SK-N-SH (cell line): ENCODE data around the gene RGL1. TPM values are rescaled to one million over a fixed set of nuclear protein-coding genes. Genes with fewer than 3 reads are reported as not detected.

ENCODE experiments used
- CTCF ChIA-PET: fragments of 300-600, 350-600 bp; formaldehyde crosslinking; extraction: SDS; loops from one replicate; lab custom pipeline; 2021; lab: Yijun Ruan, JAX
- POLR2A ChIA-PET: fragments of 350-600 bp; sonication (Branson Sonifier 250); formaldehyde crosslinking; extraction: SDS; loops from one replicate; lab custom pipeline; 2020; ENCODE audit warnings: antibody characterized with exemption, inconsistent platforms; lab: Yijun Ruan, JAX
- DNase-seq: peaks from one replicate; pipeline ENCODE4 v3.0.0; 2012
- H2AFZ ChIP-seq: fragments of 200-600 bp; sonication (generic); 2 replicates; pipeline ENCODE4 v1.8.1; 2016; ENCODE audit warnings: antibody characterized with exemption, mild to moderate bottlenecking, low read depth
- H3F3A ChIP-seq: fragments of 200-600 bp; sonication (generic); replicated peaks from 2 replicates; pipeline ENCODE3; 2016; ENCODE audit warnings: antibody characterized with exemption, mild to moderate bottlenecking; ENCODE audit not compliant: insufficient read depth
- H3K27ac ChIP-seq, 2 experiments: fragments of 200-500 bp in 1 of 2; fragments of 200-600 bp in 1 of 2; sonication (Bioruptor generic) in 1 of 2; sonication (generic), shearing (Covaris generic) in 1 of 2; 2 replicates each; pipeline versions ENCODE4 v1.5.1 to v1.6.1; 2014 to 2016; ENCODE audit warnings: low read depth in 2 of 2, inconsistent platforms in 1 of 2, low read length in 1 of 2, mild to moderate bottlenecking in 1 of 2, mixed read lengths in 1 of 2
- H3K27me3 ChIP-seq: fragments of 200-600 bp; sonication (generic), shearing (Covaris generic); 2 replicates; pipeline ENCODE4 v1.6.1; 2016; ENCODE audit warnings: mixed run types; ENCODE audit not compliant: insufficient read depth
- H3K36me3 ChIP-seq, 2 experiments: fragments of 200-500 bp in 1 of 2; fragments of 200-600 bp in 1 of 2; sonication (Bioruptor generic) in 1 of 2; sonication (generic) in 1 of 2; replicated peaks in 1 of 2; 2 replicates each; pipeline versions ENCODE3 to v1.5.1; 2014 to 2016; ENCODE audit warnings: low read length in 1 of 2, mild to moderate bottlenecking in 1 of 2; ENCODE audit not compliant: insufficient read depth in 2 of 2, control insufficient read depth in 1 of 2
- H3K4me1 ChIP-seq, 2 experiments: fragments of 200-500 bp in 1 of 2; fragments of 200-600 bp in 1 of 2; sonication (Bioruptor generic) in 1 of 2; sonication (generic), shearing (Covaris generic) in 1 of 2; 2 replicates each; pipeline versions ENCODE4 v1.5.1 to v1.6.1; 2014 to 2016; ENCODE audit warnings: low read depth in 1 of 2, low read length in 1 of 2, mixed run types in 1 of 2; ENCODE audit not compliant: insufficient read depth in 2 of 2, control insufficient read depth in 1 of 2
- H3K4me2 ChIP-seq: fragments of 200-600 bp; sonication (generic), shearing (Covaris generic); 2 replicates; pipeline ENCODE4 v1.6.1; 2017; ENCODE audit warnings: mixed run types
- H3K4me3 ChIP-seq, 2 experiments: fragments of 200-500 bp in 1 of 2; fragments of 200-600 bp in 1 of 2; sonication (Bioruptor generic) in 1 of 2; sonication (generic), shearing (Covaris generic) in 1 of 2; 2 replicates each; pipeline versions ENCODE4 v1.5.1 to v1.8.1; 2014 to 2016; ENCODE audit warnings: low read depth in 2 of 2, inconsistent platforms in 1 of 2, low read length in 1 of 2, mild to moderate bottlenecking in 1 of 2, mixed read lengths in 1 of 2, moderate library complexity in 1 of 2
- H3K79me2 ChIP-seq: fragments of 200-600 bp; sonication (generic); 2 replicates; pipeline ENCODE4 v1.8.1; 2017; ENCODE audit warnings: mild to moderate bottlenecking; ENCODE audit not compliant: insufficient read depth
- H3K9ac ChIP-seq: fragments of 200-600 bp; sonication (generic); 2 replicates; pipeline ENCODE4 v1.6.1; 2017; ENCODE audit warnings: mixed run types
- H3K9me2 ChIP-seq: fragments of 200-600 bp; sonication (generic); 2 replicates; pipeline ENCODE4 v1.6.1; 2017; ENCODE audit warnings: mixed run types
- H3K9me3 ChIP-seq: fragments of 200-600 bp; sonication (generic); 2 replicates; pipeline ENCODE4 v1.6.1; 2017; ENCODE audit warnings: mixed run types, mild to moderate bottlenecking, moderate library complexity
- H4K20me1 ChIP-seq: fragments of 200-600 bp; sonication (generic); 2 replicates; pipeline ENCODE4 v1.6.1; 2017; ENCODE audit warnings: mild to moderate bottlenecking, mixed run types; ENCODE audit not compliant: insufficient read depth
- EZH2phosphoT487 ChIP-seq: fragments of 200-600 bp; sonication (generic); IDR thresholded peaks from 2 replicates; pipeline ENCODE4 v1.6.1; 2017; ENCODE audit warnings: low read depth, mixed run types, mild to moderate bottlenecking, antibody characterized with exemption, moderate library complexity, borderline replicate concordance
- FOXJ3 ChIP-seq: sonication (generic); formaldehyde crosslinking; IDR thresholded peaks from 2 replicates; pipeline ENCODE4 v1.5.1; 2020; ENCODE audit warnings: mild to moderate bottlenecking, missing genetic modification reagents
- FOXM1 ChIP-seq: IDR thresholded peaks from 2 replicates; pipeline ENCODE4 v1.4.0; 2012; ENCODE audit warnings: low read depth, mild to moderate bottlenecking
- GABPA ChIP-seq: IDR thresholded peaks from 2 replicates; pipeline ENCODE4 v1.4.0; 2012; ENCODE audit warnings: low read depth, mild to moderate bottlenecking
- GATA2 ChIP-seq: sonication (generic); formaldehyde crosslinking; IDR thresholded peaks from 2 replicates; pipeline ENCODE4 v1.5.0; 2020; ENCODE audit warnings: mild to moderate bottlenecking, missing genetic modification reagents
- JUND ChIP-seq: IDR thresholded peaks from 2 replicates; pipeline ENCODE4 v1.4.0; 2012
- MAX ChIP-seq: IDR thresholded peaks from 2 replicates; pipeline ENCODE4 v1.4.0; 2012; ENCODE audit warnings: low read depth
- MEF2A ChIP-seq: IDR thresholded peaks from 2 replicates; pipeline ENCODE4 v1.4.0; 2012; ENCODE audit warnings: low read depth, borderline replicate concordance
- MXI1 ChIP-seq: IDR thresholded peaks from 2 replicates; pipeline ENCODE4 v1.6.1; 2012; ENCODE audit warnings: mild to moderate bottlenecking, low read depth, low read length, improper control_type of control experiment
- NRF1 ChIP-seq: IDR thresholded peaks from 2 replicates; pipeline ENCODE4 v1.6.1; 2012; ENCODE audit warnings: low read depth, mild to moderate bottlenecking, low read length
- PBX3 ChIP-seq: IDR thresholded peaks from 2 replicates; pipeline ENCODE4; 2012
- POLR2AphosphoS5 ChIP-seq: IDR thresholded peaks from 2 replicates; pipeline ENCODE4 v1.6.1; 2012; ENCODE audit warnings: low read depth, low read length
- RCOR1 ChIP-seq: fragments of 150-350 bp; IDR thresholded peaks from 2 replicates; pipeline ENCODE4 v1.6.1; 2017; ENCODE audit warnings: antibody characterized with exemption, low read length
- RXRA ChIP-seq: IDR thresholded peaks from 2 replicates; pipeline ENCODE4 v1.4.0; 2012; ENCODE audit warnings: low read depth, mild to moderate bottlenecking, borderline replicate concordance
- SIN3A ChIP-seq: IDR thresholded peaks from 2 replicates; pipeline ENCODE4 v1.6.1; 2012; ENCODE audit warnings: low read depth, mild to moderate bottlenecking, low read length, moderate library complexity, borderline replicate concordance
- SMC3 ChIP-seq: IDR thresholded peaks from 2 replicates; pipeline ENCODE4 v1.6.1; 2012; ENCODE audit warnings: low read depth, low read length, improper control_type of control experiment
- TCF12 ChIP-seq: IDR thresholded peaks from 2 replicates; pipeline ENCODE4 v1.4.0; 2012
- TEAD4 ChIP-seq: IDR thresholded peaks from 2 replicates; pipeline ENCODE4 v1.4.0; 2012; ENCODE audit warnings: mild to moderate bottlenecking, borderline replicate concordance; ENCODE audit not compliant: insufficient read depth
- USF1 ChIP-seq: IDR thresholded peaks from 2 replicates; pipeline ENCODE4 v1.4.0; 2012; ENCODE audit warnings: low read depth, borderline replicate concordance
- YY1 ChIP-seq: IDR thresholded peaks from 2 replicates; pipeline ENCODE4 v1.4.0; 2012; ENCODE audit warnings: low read depth, mild to moderate bottlenecking
- WGBS: methylation state at CpG from one replicate; pipeline ENCODE4 v1.1.6; 2017; ENCODE audit warnings: low lambda C conversion rate; 5-methylcytosine and 5-hydroxymethylcytosine counted together
- polyA plus RNA-seq, 3 experiments: library from polyadenylated mRNA; depleted of rRNA; stranded (reverse); fragments of >200 nt; gene quantifications; 2 replicates each; pipeline ENCODE4 v1.2.3, GENCODE V29; 2012
- TF ChIP-seq, protein P1 (sequence below): fragments of 150-350 bp; IDR thresholded peaks from 2 replicates; pipeline ENCODE4 v1.6.1; 2016; ENCODE audit warnings: mild to moderate bottlenecking, low read depth, low read length

RGL1 gene
- polyA plus RNA-seq, 1 of the 3 experiments (the other 2 are of a cell fraction), result 8.3 TPM

DNA sequence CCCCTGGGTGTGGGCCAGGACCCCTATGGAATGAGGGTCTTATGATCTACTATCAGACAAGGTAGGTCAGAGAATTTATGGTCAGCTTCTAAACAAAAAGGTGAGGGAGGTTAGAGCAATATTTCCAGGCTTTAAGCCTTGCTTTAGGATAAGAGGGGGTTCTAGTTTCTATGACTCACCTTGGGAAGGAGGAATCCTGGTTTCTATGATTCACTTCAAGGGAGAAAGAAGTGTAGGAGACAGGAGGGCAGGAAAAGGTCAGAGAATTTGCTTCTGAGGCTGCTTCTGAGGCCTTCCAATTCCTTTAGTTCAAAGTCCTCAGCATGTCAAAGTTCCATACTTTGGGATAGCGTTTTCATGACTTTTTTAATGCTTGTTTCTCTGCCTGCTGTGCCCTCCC lies 35.2 kb downstream of the RGL1 start (continued):
- no peak for TF ChIP-seq GATA2 (CRISPR knock-in tag)

DNA sequence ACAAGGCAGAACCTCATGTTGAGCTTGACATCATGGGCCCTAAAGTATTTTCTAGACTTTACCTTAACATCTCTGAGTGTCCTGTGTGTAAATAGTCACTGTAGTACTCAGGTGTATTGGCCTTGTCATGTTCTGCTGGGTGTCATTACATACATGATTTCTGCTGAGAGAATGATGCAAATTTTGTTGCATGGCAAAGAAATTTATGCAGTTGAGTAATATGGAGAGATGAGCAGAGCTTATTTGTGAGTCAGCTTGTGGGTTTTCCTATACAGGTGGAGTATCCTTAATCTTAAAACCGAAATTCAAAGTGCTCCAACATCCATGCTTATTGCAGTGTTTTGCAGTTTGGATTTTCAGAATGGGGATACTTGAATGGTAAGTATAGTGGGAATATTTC lies 36.6 kb downstream of the RGL1 start:
- POLR2A ChIA-PET, result no interaction called here
- CTCF ChIA-PET, result interaction anchor here (0.6 to 2.8 kb wide), 5 partner anchors 9 to 207 kb away, joined by 3 to 10 read pairs (median 3); no protein-coding TSS in a partner anchor

DNA sequence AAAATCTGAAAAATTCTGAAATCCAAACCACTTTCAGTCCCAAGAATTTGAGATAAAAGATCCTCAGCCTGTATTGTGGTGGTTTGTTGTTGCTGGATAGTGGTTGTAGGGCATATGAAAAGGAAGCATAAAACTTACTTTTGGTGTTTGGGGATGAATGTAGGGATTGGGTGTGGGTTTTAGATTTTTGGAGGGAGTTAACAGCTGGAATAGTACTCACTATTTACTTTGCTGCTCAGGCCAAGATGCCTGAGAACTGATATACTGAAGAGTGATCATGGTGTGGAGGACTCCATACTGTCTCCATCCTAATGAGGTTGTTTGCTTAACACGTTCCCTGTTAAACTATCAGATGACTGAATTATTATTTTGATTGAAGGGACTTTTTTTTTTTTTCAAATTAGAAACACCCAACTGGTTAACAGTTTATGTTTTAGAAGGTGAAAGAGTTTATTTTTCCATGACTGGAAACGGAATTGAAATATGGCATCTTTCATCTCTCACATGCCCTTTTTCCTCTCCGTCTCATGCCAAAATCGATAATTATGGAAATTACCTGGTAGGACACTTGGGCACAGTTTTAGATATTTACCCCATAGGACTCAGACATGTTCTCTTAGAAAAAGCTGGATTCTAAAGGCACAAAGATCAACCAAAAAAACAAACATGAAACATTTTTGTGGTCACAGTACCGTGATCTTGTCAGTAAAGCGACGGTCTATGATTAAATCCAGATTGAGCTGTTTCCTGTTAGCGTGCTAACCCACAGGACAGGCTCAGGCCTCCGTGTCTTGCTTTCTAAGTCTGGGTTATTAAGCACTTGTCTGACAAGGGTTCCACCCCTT lies 37.3 kb downstream of the RGL1 start:
- Histone ChIP-seq H2AFZ (no peak overlapping the region), H3K27ac (peak overlapping the region; percentile 83 to 100), H3K36me3 (peaks cover 0 to 4% of the 10 kb centered on the region in 2 experiments), H3K4me1 (peaks cover 35 to 41% of the 10 kb centered on the region in 2 experiments), H3K9me2 (no peaks in the 10 kb centered on the region), H3F3A (peaks cover 16% of the 10 kb centered on the region), H3K4me2 (peak overlapping the region; percentile 71), H3K4me3 (peak overlapping the region; percentile 27 to 35; a peak in 2 of 4 replicates), H3K27me3 (no peaks in the 10 kb centered on the region), H3K79me2 (no peaks in the 10 kb centered on the region), H4K20me1 (no peaks in the 10 kb centered on the region), H3K9ac (peak overlapping the region; percentile 33; the same call in 1 of the 2 replicates), H3K9me3 (no peaks in the 10 kb centered on the region)
- WGBS, result 16% methylated on average over 9 of the region's 9 CpGs
- ChIA-PET CTCF (interaction anchor here (1.1 to 2.8 kb wide), 5 partner anchors 10 to 208 kb away, joined by 3 to 10 read pairs (median 4); no protein-coding TSS in a partner anchor), POLR2A (no interaction called here)
- peak; percentile 43 for DNase-seq
- no peak for TF ChIP-seq GABPA
- TF ChIP-seq MXI1, result peak; percentile 72; the same call in 1 of the 2 replicates
- TF ChIP-seq USF1, result no peak
- peak; percentile 91; the same call in 1 of the 2 replicates for TF ChIP-seq SIN3A
- no peak for TF ChIP-seq NRF1
- TF ChIP-seq, protein P1, sequence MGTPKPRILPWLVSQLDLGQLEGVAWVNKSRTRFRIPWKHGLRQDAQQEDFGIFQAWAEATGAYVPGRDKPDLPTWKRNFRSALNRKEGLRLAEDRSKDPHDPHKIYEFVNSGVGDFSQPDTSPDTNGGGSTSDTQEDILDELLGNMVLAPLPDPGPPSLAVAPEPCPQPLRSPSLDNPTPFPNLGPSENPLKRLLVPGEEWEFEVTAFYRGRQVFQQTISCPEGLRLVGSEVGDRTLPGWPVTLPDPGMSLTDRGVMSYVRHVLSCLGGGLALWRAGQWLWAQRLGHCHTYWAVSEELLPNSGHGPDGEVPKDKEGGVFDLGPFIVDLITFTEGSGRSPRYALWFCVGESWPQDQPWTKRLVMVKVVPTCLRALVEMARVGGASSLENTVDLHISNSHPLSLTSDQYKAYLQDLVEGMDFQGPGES, result no peak
- no peak for TF ChIP-seq EZH2phosphoT487
- TF ChIP-seq YY1, result no peak
- TF ChIP-seq SMC3, result no peak
- 0 out of 2 replicates have a peak, but pooled peaks have one; percentile 75 for TF ChIP-seq FOXM1
- no peak for TF ChIP-seq FOXJ3 (CRISPR knock-in tag)
- TF ChIP-seq JUND, result peak; percentile 85
- TF ChIP-seq RCOR1, result peak; percentile 53; the same call in 1 of the 2 replicates
- TF ChIP-seq PBX3, result peak; percentile 94
- TF ChIP-seq RXRA, result peak; percentile 77; the same call in 1 of the 2 replicates
- TF ChIP-seq GATA2 (CRISPR knock-in tag), result no peak
- no peak for TF ChIP-seq MEF2A

More for the DNA sequence above, 36.6 kb downstream of the RGL1 start:
- Histone ChIP-seq H4K20me1 (no peaks in the 10 kb centered on the region), H2AFZ (no peak overlapping the region), H3K4me3 (no peak overlapping the region), H3K9me3 (no peaks in the 10 kb centered on the region), H3K27me3 (no peaks in the 10 kb centered on the region), H3K27ac (peak overlapping the region; percentile 83 to 100; a peak in 3 of 4 replicates), H3K9ac (no peak overlapping the region), H3F3A (peaks cover 16% of the 10 kb centered on the region), H3K4me1 (peaks cover 37 to 41% of the 10 kb centered on the region in 2 experiments), H3K9me2 (no peaks in the 10 kb centered on the region), H3K79me2 (no peaks in the 10 kb centered on the region), H3K36me3 (peaks cover 0 to 4% of the 10 kb centered on the region in 2 experiments), H3K4me2 (peak overlapping the region; percentile 71; the same call in 1 of the 2 replicates)
- TF ChIP-seq RCOR1 (no peak), GABPA (no peak), EZH2phosphoT487 (no peak), GATA2 (CRISPR knock-in tag) (no peak), POLR2AphosphoS5 (no peak), MEF2A (no peak), YY1 (no peak), MAX (no peak), MXI1 (no peak), TEAD4 (no peak), JUND (no peak), TCF12 (no peak)
- DNase-seq, result no peak
- 0% methylated on average over 1 of the region's 1 CpG for WGBS
